NCI-H2029 (cell line): ENCODE data around the gene FNDC3B.
A peak's percentile ranks its signal among the peaks of the same experiment; 100 is the strongest.
"Not testable (repeated sequence)": the region's sequence is repeated elsewhere in the genome, so short reads cannot be mapped to it uniquely, and the experiment has no call there.

Experiments used
- DNase-seq: peaks from one replicate; lab custom pipeline; 2025; lab: John Stamatoyannopoulos, UW

The FNDC3B gene

GRCh38 chr3:172039436-172040077, at the start of gene FNDC3B:
Gene FNDC3B (plus strand): TSS chr3:172039578. CDS start chr3:172112480, 72,902 bp downstream.
- DNase-seq, result peak; percentile 91

- not testable (repeated sequence) for DNase-seq
These were observed 49.1 kb upstream of the FNDC3B start for GRCh38 chr3:171990239-171990638.

- no peak for DNase-seq
These were observed 48.2 kb upstream of the FNDC3B start for GRCh38 chr3:171991166-171991565.

- DNase-seq, result no peak
These were observed 44.5 kb upstream of the FNDC3B start for GRCh38 chr3:171994646-171995428.

- DNase-seq, result no peak
These were observed 43.9 kb upstream of the FNDC3B start for GRCh38 chr3:171995486-171995885.

- DNase-seq, result no peak
These were observed 43.1 kb upstream of the FNDC3B start for GRCh38 chr3:171996178-171996817.

- DNase-seq, result not testable (repeated sequence)
These were observed 40.6 kb upstream of the FNDC3B start for GRCh38 chr3:171998731-171999130.

- DNase-seq, result not testable (repeated sequence)
These were observed 37.8 kb upstream of the FNDC3B start for GRCh38 chr3:172001616-172002015.

- no peak for DNase-seq
These were observed 36.8 kb upstream of the FNDC3B start for GRCh38 chr3:172002512-172003078.

- no peak for DNase-seq
These were observed 36.2 kb upstream of the FNDC3B start for GRCh38 chr3:172003146-172003545.

- no peak for DNase-seq
These were observed 32.4 kb upstream of the FNDC3B start for GRCh38 chr3:172007065-172007370.

GRCh38 chr3:172009803-172010202, 29.6 kb upstream of the FNDC3B start:
- peak; percentile 58 for DNase-seq

- no peak for DNase-seq
These were observed 26.6 kb upstream of the FNDC3B start for GRCh38 chr3:172012775-172013174.

- DNase-seq, result no peak
These were observed 25.2 kb upstream of the FNDC3B start for GRCh38 chr3:172014145-172014544.

- no peak for DNase-seq
These were observed 21.0 kb upstream of the FNDC3B start for GRCh38 chr3:172018364-172018763.

- no peak for DNase-seq
These were observed 18.6 kb upstream of the FNDC3B start for GRCh38 chr3:172020763-172021162.

- no peak for DNase-seq
These were observed 18.2 kb upstream of the FNDC3B start for GRCh38 chr3:172021164-172021563.

- DNase-seq, result no peak
These were observed 17.5 kb upstream of the FNDC3B start for GRCh38 chr3:172021859-172022258.

GRCh38 chr3:172023915-172024314, 15.5 kb upstream of the FNDC3B start:
- DNase-seq, result no peak

- no peak for DNase-seq
These were observed 14.7 kb upstream of the FNDC3B start for GRCh38 chr3:172024679-172025078.

- peak; percentile 48 for DNase-seq
These were observed 9.8 kb upstream of the FNDC3B start for GRCh38 chr3:172029425-172030098.

GRCh38 chr3:172030181-172030580, 9.2 kb upstream of the FNDC3B start:
- peak; percentile 80 for DNase-seq
